Stimulated activated CD8-positive, alpha-beta memory T cell treated with anti-CD3 and anti-CD28 coated beads, Interleukin-4, amount 100 ng/mL, for 24 hours (primary cell): ENCODE results near the gene NSFL1C.
A peak's percentile ranks its signal among the peaks of the same experiment; 100 is the strongest.
"Not testable (repeated sequence)": the region's sequence is repeated elsewhere in the genome, so short reads cannot be mapped to it uniquely, and the experiment has no call there.

Experiments used
- DNase-seq: peaks from one replicate; pipeline ENCODE4 v3.0.0-alpha.2; 2020; ENCODE audit warnings: low read depth

Gene NSFL1C

GRCh38 chr20:1423625-1424106 lies 43.0 kb downstream of the NSFL1C start:
- DNase-seq, result no peak

GRCh38 chr20:1423206-1423605 lies 43.4 kb downstream of the NSFL1C start:
- DNase-seq, result no peak

GRCh38 chr20:1422753-1423152 lies 43.9 kb downstream of the NSFL1C start:
- DNase-seq, result no peak

GRCh38 chr20:1420066-1420465 lies 46.6 kb downstream of the NSFL1C start:
- DNase-seq, result no peak

GRCh38 chr20:1418350-1418749 lies 48.3 kb downstream of the NSFL1C start:
- DNase-seq, result no peak

GRCh38 chr20:1417790-1418189 lies 48.9 kb downstream of the NSFL1C start:
- DNase-seq, result no peak

GRCh38 chr20:1417273-1417672 lies 49.4 kb downstream of the NSFL1C start:
- no peak for DNase-seq

- no peak for DNase-seq
Measured at GRCh38 chr20:1415667-1416468, 50.8 kb downstream of the NSFL1C start.

- DNase-seq, result no peak
Measured at GRCh38 chr20:1414982-1415381, 51.7 kb downstream of the NSFL1C start.

- DNase-seq, result no peak
Measured at GRCh38 chr20:1405801-1406200, 60.8 kb downstream of the NSFL1C start.

GRCh38 chr20:1403624-1404023 lies 63.0 kb downstream of the NSFL1C start:
- DNase-seq, result no peak

- DNase-seq, result no peak
Measured at GRCh38 chr20:1402149-1402548, 64.5 kb downstream of the NSFL1C start.

GRCh38 chr20:1401451-1401907 lies 65.2 kb downstream of the NSFL1C start:
- no peak for DNase-seq

- not testable (repeated sequence) for DNase-seq
Measured at GRCh38 chr20:1399678-1400366, 66.8 kb downstream of the NSFL1C start.

GRCh38 chr20:1398185-1398584 lies 68.5 kb downstream of the NSFL1C start:
- DNase-seq, result not testable (repeated sequence)

- no peak for DNase-seq
Measured at GRCh38 chr20:1397710-1398109, 68.9 kb downstream of the NSFL1C start.

GRCh38 chr20:1396702-1397101 lies 69.9 kb downstream of the NSFL1C start:
- no peak for DNase-seq

GRCh38 chr20:1396264-1396663 lies 70.4 kb downstream of the NSFL1C start:
- no peak for DNase-seq

- DNase-seq, result no peak
Measured at GRCh38 chr20:1394686-1395085, 72.0 kb downstream of the NSFL1C start.

GRCh38 chr20:1393507-1393882 lies 73.2 kb downstream of the NSFL1C start:
- DNase-seq, result no peak

- DNase-seq, result peak; percentile 84
Measured at GRCh38 chr20:1392693-1393506, 73.7 kb downstream of the NSFL1C start, which contains the start of gene FKBP1A. Gene FKBP1A (minus strand): TSS chr20:1393054. CDS start chr20:1392998, 56 bp downstream.

GRCh38 chr20:1392443-1392692 lies 74.3 kb downstream of the NSFL1C start:
- no peak for DNase-seq
